ENCODE data around the gene CROCC2. TPM values are rescaled to one million over a fixed set of nuclear protein-coding genes. Genes with fewer than 3 reads are reported as not detected.

Gene CROCC2
- total and polyA plus RNA-seq, 10 of the 15 experiments (the other 5 are each of a cell fraction or from before 2014, with no cell fraction given): not detected

DNA sequence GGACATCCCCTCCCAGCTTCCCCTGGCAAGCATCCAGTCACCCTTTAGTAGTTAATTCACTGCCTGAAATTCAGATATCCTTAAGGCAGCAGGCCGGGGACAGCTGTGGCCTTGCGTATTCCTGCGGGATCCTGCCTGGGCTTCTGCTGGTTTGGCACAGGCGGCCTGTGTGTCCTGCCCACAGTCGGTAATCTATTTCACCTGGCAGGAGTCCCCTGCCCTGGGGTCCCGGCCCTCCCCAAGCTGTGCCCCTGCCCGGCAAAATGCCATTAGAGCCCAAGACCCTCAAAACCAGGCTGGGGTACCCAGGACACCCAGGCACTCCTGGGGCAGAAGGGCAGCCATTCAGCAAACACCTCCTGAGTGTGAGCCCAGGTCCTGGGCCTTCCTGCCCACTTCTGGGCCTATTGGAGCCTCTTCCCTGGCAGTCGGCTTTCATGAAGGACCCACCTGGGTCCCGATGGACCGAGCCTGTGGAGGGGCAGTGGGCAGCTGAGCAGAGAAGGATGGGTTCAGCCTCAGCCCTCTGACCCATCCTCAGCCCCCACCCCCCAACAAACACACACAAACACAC, 11.6 kb downstream of the CROCC2 start:
- DNase-seq (ENCODE audit: low read depth, low spot score) (no peak), ATAC-seq (no peak), FAIRE-seq (no peak)
- in situ Hi-C loops (cut with MboI) (no loop called here), intact Hi-C loops (cut with micrococcal nuclease; ENCODE audit: unreplicated experiment) (no loop called here)
- 37% methylated on average over 10 of the region's 10 CpGs for WGBS (ENCODE audit: insufficient coverage, insufficient replicate concordance, low lambda C conversion rate, missing lambda C conversion rate)
- no peak overlapping the region for H3K4me2 ChIP-seq (ENCODE audit: control insufficient read depth, insufficient read depth)
- CTCF ChIA-PET: no interaction called here
- POLR2A ChIA-PET: no interaction called here
- RAD21 ChIA-PET (ENCODE audit: unreplicated experiment): no interaction called here
- BruUV-seq (replicated peaks): no TSS peak
- H4K20me1 ChIP-seq (ENCODE audit: control insufficient read depth, insufficient read depth): no peaks in the 10 kb centered on the region
- no peaks in the 10 kb centered on the region for H3K4me1 ChIP-seq (ENCODE audit: control insufficient read depth, insufficient read depth, low read length)
- no peak overlapping the region for H2AFZ ChIP-seq (ENCODE audit: control insufficient read depth, low read depth, low read length)
- no peak overlapping the region for H3K9ac ChIP-seq (ENCODE audit: control insufficient read depth, insufficient read depth, low read length)
- no peaks in the 10 kb centered on the region for H3K9me3 ChIP-seq (replicated peaks; ENCODE audit: control insufficient read depth, insufficient read depth, low read length)
- H3K4me3 ChIP-seq: no peak overlapping the region
- no peaks in the 10 kb centered on the region for H3K36me3 ChIP-seq (ENCODE audit: control insufficient read depth in 2 of 2, insufficient read depth in 2 of 2, low read length in 1 of 2)
- peaks cover 0 to 2% of the 10 kb centered on the region in 2 experiments for H3K27me3 ChIP-seq (replicated peaks in 1 of 2; ENCODE audit: control insufficient read depth in 2 of 2, insufficient read depth in 2 of 2, low read length in 1 of 2)
- no peak overlapping the region for H3K27ac ChIP-seq (ENCODE audit: control insufficient read depth, insufficient read depth)
- SMC1A ChIA-PET (ENCODE audit: uncharacterized antibody, unreplicated experiment): no interaction called here
- no peaks in the 10 kb centered on the region for H3K79me2 ChIP-seq (ENCODE audit: control insufficient read depth, insufficient read depth, low read length)
- TF ChIP-seq POLR2A (IDR thresholded peaks at IDR 0.05; ENCODE audit: low read depth, low read length) (no peak), EZH2 (IDR thresholded peaks at IDR 0.05; ENCODE audit: borderline replicate concordance, control insufficient read depth, low read depth, low read length) (no peak), HDAC6 (IDR thresholded peaks at IDR 0.05; ENCODE audit: unreplicated experiment) (no peak), NFYB (IDR thresholded peaks at IDR 0.05; ENCODE audit: insufficient read depth, low read depth, low read length) (no peak), SP1 (IDR thresholded peaks at IDR 0.05; ENCODE audit: low read depth, low read length) (no peak), WRNIP1 (IDR thresholded peaks at IDR 0.05; ENCODE audit: borderline replicate concordance, low read depth, low read length) (no peak), ZNF622 (IDR thresholded peaks at IDR 0.05) (no peak)
- TF ChIP-seq, protein P1, sequence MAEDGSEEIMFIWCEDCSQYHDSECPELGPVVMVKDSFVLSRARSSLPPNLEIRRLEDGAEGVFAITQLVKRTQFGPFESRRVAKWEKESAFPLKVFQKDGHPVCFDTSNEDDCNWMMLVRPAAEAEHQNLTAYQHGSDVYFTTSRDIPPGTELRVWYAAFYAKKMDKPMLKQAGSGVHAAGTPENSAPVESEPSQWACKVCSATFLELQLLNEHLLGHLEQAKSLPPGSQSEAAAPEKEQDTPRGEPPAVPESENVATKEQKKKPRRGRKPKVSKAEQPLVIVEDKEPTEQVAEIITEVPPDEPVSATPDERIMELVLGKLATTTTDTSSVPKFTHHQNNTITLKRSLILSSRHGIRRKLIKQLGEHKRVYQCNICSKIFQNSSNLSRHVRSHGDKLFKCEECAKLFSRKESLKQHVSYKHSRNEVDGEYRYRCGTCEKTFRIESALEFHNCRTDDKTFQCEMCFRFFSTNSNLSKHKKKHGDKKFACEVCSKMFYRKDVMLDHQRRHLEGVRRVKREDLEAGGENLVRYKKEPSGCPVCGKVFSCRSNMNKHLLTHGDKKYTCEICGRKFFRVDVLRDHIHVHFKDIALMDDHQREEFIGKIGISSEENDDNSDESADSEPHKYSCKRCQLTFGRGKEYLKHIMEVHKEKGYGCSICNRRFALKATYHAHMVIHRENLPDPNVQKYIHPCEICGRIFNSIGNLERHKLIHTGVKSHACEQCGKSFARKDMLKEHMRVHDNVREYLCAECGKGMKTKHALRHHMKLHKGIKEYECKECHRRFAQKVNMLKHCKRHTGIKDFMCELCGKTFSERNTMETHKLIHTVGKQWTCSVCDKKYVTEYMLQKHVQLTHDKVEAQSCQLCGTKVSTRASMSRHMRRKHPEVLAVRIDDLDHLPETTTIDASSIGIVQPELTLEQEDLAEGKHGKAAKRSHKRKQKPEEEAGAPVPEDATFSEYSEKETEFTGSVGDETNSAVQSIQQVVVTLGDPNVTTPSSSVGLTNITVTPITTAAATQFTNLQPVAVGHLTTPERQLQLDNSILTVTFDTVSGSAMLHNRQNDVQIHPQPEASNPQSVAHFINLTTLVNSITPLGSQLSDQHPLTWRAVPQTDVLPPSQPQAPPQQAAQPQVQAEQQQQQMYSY (CRISPR knock-in tag; IDR thresholded peaks at IDR 0.05): no peak
- TF ChIP-seq, protein P2, sequence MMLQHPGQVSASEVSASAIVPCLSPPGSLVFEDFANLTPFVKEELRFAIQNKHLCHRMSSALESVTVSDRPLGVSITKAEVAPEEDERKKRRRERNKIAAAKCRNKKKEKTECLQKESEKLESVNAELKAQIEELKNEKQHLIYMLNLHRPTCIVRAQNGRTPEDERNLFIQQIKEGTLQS (IDR thresholded peaks at IDR 0.05; ENCODE audit: borderline replicate concordance, extremely low read depth, low read depth, low read length): no peak
- TF ChIP-seq, protein P3, sequence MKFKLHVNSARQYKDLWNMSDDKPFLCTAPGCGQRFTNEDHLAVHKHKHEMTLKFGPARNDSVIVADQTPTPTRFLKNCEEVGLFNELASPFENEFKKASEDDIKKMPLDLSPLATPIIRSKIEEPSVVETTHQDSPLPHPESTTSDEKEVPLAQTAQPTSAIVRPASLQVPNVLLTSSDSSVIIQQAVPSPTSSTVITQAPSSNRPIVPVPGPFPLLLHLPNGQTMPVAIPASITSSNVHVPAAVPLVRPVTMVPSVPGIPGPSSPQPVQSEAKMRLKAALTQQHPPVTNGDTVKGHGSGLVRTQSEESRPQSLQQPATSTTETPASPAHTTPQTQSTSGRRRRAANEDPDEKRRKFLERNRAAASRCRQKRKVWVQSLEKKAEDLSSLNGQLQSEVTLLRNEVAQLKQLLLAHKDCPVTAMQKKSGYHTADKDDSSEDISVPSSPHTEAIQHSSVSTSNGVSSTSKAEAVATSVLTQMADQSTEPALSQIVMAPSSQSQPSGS (IDR thresholded peaks at IDR 0.05; ENCODE audit: low read length): no peak
- TF ChIP-seq, protein P4, sequence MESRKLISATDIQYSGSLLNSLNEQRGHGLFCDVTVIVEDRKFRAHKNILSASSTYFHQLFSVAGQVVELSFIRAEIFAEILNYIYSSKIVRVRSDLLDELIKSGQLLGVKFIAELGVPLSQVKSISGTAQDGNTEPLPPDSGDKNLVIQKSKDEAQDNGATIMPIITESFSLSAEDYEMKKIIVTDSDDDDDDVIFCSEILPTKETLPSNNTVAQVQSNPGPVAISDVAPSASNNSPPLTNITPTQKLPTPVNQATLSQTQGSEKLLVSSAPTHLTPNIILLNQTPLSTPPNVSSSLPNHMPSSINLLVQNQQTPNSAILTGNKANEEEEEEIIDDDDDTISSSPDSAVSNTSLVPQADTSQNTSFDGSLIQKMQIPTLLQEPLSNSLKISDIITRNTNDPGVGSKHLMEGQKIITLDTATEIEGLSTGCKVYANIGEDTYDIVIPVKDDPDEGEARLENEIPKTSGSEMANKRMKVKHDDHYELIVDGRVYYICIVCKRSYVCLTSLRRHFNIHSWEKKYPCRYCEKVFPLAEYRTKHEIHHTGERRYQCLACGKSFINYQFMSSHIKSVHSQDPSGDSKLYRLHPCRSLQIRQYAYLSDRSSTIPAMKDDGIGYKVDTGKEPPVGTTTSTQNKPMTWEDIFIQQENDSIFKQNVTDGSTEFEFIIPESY (IDR thresholded peaks at IDR 0.05): no peak
- TF ChIP-seq, protein P5, sequence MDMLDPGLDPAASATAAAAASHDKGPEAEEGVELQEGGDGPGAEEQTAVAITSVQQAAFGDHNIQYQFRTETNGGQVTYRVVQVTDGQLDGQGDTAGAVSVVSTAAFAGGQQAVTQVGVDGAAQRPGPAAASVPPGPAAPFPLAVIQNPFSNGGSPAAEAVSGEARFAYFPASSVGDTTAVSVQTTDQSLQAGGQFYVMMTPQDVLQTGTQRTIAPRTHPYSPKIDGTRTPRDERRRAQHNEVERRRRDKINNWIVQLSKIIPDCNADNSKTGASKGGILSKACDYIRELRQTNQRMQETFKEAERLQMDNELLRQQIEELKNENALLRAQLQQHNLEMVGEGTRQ (IDR thresholded peaks at IDR 0.05; ENCODE audit: borderline replicate concordance, low read depth, low read length): no peak
- TF ChIP-seq, protein P6, sequence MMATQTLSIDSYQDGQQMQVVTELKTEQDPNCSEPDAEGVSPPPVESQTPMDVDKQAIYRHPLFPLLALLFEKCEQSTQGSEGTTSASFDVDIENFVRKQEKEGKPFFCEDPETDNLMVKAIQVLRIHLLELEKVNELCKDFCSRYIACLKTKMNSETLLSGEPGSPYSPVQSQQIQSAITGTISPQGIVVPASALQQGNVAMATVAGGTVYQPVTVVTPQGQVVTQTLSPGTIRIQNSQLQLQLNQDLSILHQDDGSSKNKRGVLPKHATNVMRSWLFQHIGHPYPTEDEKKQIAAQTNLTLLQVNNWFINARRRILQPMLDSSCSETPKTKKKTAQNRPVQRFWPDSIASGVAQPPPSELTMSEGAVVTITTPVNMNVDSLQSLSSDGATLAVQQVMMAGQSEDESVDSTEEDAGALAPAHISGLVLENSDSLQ (IDR thresholded peaks at IDR 0.05): no peak

Data from GM12878 (cell line).